Endothelial cell (in vitro differentiated cells): Measurements from ENCODE around the gene JAK1. TPM values are rescaled to one million over a fixed set of nuclear protein-coding genes. Genes with fewer than 3 reads are reported as not detected.

ENCODE experiments used
- DNase-seq: peaks from one replicate; pipeline ENCODE4 v3.0.0; 2021; ENCODE audit warnings: low spot score
- H3K27ac Mint-ChIP-seq: one replicate; pipeline ENCODE4 v1.8.0; 2021; ENCODE audit warnings: mixed read lengths, inconsistent platforms; ENCODE audit not compliant: unreplicated experiment
- H3K27me3 Mint-ChIP-seq: one replicate; pipeline ENCODE4 v1.8.0; 2021; ENCODE audit warnings: mild to moderate bottlenecking, moderate library complexity, mixed read lengths, inconsistent platforms; ENCODE audit not compliant: unreplicated experiment
- H3K36me3 Mint-ChIP-seq: one replicate; pipeline ENCODE4 v1.8.0; 2021; ENCODE audit warnings: mild to moderate bottlenecking, low read depth, mixed read lengths, inconsistent platforms; ENCODE audit not compliant: unreplicated experiment
- H3K4me1 Mint-ChIP-seq: one replicate; pipeline ENCODE4 v1.8.0; 2021; ENCODE audit warnings: mild to moderate bottlenecking, mixed read lengths, inconsistent platforms; ENCODE audit not compliant: unreplicated experiment
- H3K4me3 Mint-ChIP-seq: one replicate; pipeline ENCODE4 v1.8.0; 2021; ENCODE audit warnings: mild to moderate bottlenecking, mixed read lengths, inconsistent platforms; ENCODE audit not compliant: unreplicated experiment
- H3K9me3 Mint-ChIP-seq: one replicate; pipeline ENCODE4 v1.8.0; 2021; ENCODE audit warnings: mixed read lengths, inconsistent platforms; ENCODE audit not compliant: unreplicated experiment
- total RNA-seq: library from RNA; stranded (reverse); fragmentation: NEBNext Ultra II Directional; extraction: Animal tissue kit (Norgen Biotek cat#: 25700); gene quantifications from one replicate; pipeline ENCODE4 v1.2.1, GENCODE V29; 2021; ENCODE audit not compliant: unreplicated experiment
- TF ChIP-seq, protein P1 (sequence below): fragments of 200-600 bp; sonication (generic); IDR thresholded peaks from one replicate; pipeline ENCODE4 v1.5.0; 2021; ENCODE audit warnings: antibody characterized with exemption; ENCODE audit not compliant: unreplicated experiment

The JAK1 gene
- total RNA-seq, 1 donor from 2014 or later: 202 TPM

DNA sequence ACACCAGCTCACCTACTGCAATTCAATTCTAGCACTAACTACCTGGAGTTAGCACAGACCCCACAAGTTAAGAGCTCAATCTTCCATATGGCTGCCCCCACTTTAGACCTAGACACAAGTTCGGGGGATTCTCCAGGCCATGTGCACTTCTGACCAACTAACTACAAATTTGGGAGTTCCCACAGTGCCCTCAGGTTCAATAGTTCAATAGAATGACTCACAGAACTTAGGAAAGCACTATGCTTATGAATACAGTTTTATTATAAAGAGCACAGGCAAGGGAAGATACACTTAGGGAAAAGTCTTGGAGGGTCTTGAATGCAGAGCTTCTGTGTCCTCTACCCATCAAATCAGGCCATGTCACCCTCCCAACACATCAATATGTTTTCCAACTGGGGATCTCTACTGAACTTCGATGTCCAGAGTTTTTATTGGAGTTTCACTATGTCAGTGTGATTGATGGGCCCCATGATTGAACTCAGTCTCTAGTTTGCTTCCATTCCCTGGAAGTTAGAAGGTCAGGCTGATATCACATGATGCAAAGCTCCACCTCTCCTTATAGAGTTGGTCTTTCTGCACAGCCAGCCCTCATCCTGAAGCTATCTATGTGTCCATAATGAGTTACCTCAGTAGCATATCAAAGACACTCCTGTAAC lies 175.4 kb downstream of the JAK1 start:
- Mint-ChIP-seq H3K4me1 (no peaks in the 10 kb centered on the region), H3K4me3 (no peak overlapping the region), H3K27ac (no peak overlapping the region), H3K36me3 (peaks cover 19% of the 10 kb centered on the region), H3K9me3 (no peaks in the 10 kb centered on the region), H3K27me3 (no peaks in the 10 kb centered on the region)
- TF ChIP-seq, protein P1, sequence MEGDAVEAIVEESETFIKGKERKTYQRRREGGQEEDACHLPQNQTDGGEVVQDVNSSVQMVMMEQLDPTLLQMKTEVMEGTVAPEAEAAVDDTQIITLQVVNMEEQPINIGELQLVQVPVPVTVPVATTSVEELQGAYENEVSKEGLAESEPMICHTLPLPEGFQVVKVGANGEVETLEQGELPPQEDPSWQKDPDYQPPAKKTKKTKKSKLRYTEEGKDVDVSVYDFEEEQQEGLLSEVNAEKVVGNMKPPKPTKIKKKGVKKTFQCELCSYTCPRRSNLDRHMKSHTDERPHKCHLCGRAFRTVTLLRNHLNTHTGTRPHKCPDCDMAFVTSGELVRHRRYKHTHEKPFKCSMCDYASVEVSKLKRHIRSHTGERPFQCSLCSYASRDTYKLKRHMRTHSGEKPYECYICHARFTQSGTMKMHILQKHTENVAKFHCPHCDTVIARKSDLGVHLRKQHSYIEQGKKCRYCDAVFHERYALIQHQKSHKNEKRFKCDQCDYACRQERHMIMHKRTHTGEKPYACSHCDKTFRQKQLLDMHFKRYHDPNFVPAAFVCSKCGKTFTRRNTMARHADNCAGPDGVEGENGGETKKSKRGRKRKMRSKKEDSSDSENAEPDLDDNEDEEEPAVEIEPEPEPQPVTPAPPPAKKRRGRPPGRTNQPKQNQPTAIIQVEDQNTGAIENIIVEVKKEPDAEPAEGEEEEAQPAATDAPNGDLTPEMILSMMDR: no peak
- no peak for DNase-seq

Other genes with a start within 250 kb of the JAK1 start
- 11.9 TPM for gene RAVER2, start 221.5 kb downstream of the JAK1 start, total RNA-seq
- 39.7 TPM for gene AK4, start 181.7 kb upstream of the JAK1 start, total RNA-seq